SU-DHL-6 (cell line): Measurements from ENCODE around the gene EPB41L2.
"Not testable (repeated sequence)": the region's sequence is repeated elsewhere in the genome, so short reads cannot be mapped to it uniquely, and the experiment has no call there.

Source experiments
- CTCF ChIP-seq: fragments of 200-600 bp; sonication (generic); IDR thresholded peaks from one replicate; pipeline ENCODE4 v1.5.1; 2017; ENCODE audit warnings: antibody characterized with exemption, mild to moderate bottlenecking, low read length, moderate library complexity; ENCODE audit not compliant: insufficient read depth, poor library complexity, severe bottlenecking
- EZH2phosphoT487 ChIP-seq: fragments of 200-600 bp; sonication (generic), shearing (Covaris generic); conservative IDR thresholded peaks from 2 replicates; pipeline ENCODE4 v1.6.1; 2018; ENCODE audit warnings: mild to moderate bottlenecking, antibody characterized with exemption, low read length, moderate library complexity, mixed read lengths

DNA sequence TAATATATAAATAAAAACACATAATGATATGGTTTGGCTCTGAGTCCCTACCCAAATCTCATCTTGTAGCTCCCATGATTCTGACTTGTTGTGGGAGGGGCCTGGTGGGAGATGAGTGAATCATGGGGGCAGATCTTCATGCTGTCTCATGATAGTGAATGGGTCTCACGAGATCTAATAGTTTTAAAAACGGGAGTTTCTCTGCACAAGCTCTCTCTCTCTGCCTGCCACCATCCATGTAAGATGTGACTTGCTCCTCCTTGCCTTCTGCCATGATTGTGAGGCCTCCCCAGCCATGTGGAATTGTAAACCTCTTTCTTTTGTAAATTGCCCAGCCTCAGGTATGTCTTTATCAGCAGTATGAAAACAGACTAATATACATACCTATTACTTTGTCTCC, 147.4 kb downstream of the EPB41L2 start:
- TF ChIP-seq CTCF, EZH2phosphoT487: not testable (repeated sequence)
